Erythroblast (primary cell): ENCODE measurements around the gene SDHC.

Experiments
- GATA1 ChIP-seq: IDR thresholded peaks from 2 replicates; pipeline ENCODE4 v1.6.1; 2011; ENCODE audit warnings: low read depth, mild to moderate bottlenecking, control low read depth, low read length, moderate library complexity
- POLR2A ChIP-seq: IDR thresholded peaks from 2 replicates; pipeline ENCODE4 v1.6.1; 2011; ENCODE audit warnings: mild to moderate bottlenecking, low read length

GRCh38 chr1:161307892-161308638 lies 6.1 kb upstream of the SDHC start:
- TF ChIP-seq POLR2A (no peak), GATA1 (no peak)
